Colonic mucosa (tissue), 4 donors: ENCODE data around the gene CPAMD8. TPM values are rescaled to one million over a fixed set of nuclear protein-coding genes. Genes with fewer than 3 reads are reported as not detected.

ENCODE experiments used
- DNase-seq: peaks from one replicate; pipeline ENCODE4 v3.0.0-alpha.2; 2020
- H3K27ac ChIP-seq: fragments of 200-600 bp; one replicate; pipeline ENCODE4 v1.8.0; 2021
- H3K27me3 ChIP-seq: fragments of 200-600 bp; one replicate; pipeline ENCODE4 v1.8.0; 2021
- H3K36me3 ChIP-seq: fragments of 200-600 bp; one replicate; pipeline ENCODE4 v1.8.0; 2021
- H3K4me1 ChIP-seq: fragments of 200-600 bp; one replicate; pipeline ENCODE4 v1.8.0; 2021; ENCODE audit warnings: mild to moderate bottlenecking
- H3K4me3 ChIP-seq: fragments of 200-600 bp; one replicate; pipeline ENCODE4 v1.8.0; 2021
- H3K9ac ChIP-seq, 2 donors: one replicate each; pipeline ENCODE4 v1.7.0; 2013; ENCODE audit warnings: control low read depth in 2 of 2, low read depth in 2 of 2, low read length in 2 of 2
- H3K9me3 ChIP-seq: fragments of 200-600 bp; one replicate; pipeline ENCODE4 v1.8.0; 2021
- CTCF ChIP-seq: fragments of 200-600 bp; IDR thresholded peaks from one replicate; pipeline ENCODE4 v1.8.0; 2022; ENCODE audit warnings: antibody characterized with exemption, mild to moderate bottlenecking
- intact Hi-C: fragments of 100-400 bp; cut with DNase I; formaldehyde crosslinking; loops from one replicate; pipeline ENCODE4 v1.14.1; 2022
- total RNA-seq, 2 donors: library from RNA; stranded (reverse); fragmentation: NEBNext Ultra II Directional in 1 of 2; extraction: Animal tissue kit (Norgen Biotek cat#: 25700) in 1 of 2; gene quantifications; one replicate each; pipeline ENCODE4 v1.2.1, GENCODE V29; 2021
- donor health status: healthy.
- donor health status: DM: no; HTN: no; CAD: no.
- donor health status: DM: no; HTN: no; CAD: no.

CPAMD8 gene
- total RNA-seq, 2 donors from 2014 or later: 1.8 to 3.5 TPM

DNA sequence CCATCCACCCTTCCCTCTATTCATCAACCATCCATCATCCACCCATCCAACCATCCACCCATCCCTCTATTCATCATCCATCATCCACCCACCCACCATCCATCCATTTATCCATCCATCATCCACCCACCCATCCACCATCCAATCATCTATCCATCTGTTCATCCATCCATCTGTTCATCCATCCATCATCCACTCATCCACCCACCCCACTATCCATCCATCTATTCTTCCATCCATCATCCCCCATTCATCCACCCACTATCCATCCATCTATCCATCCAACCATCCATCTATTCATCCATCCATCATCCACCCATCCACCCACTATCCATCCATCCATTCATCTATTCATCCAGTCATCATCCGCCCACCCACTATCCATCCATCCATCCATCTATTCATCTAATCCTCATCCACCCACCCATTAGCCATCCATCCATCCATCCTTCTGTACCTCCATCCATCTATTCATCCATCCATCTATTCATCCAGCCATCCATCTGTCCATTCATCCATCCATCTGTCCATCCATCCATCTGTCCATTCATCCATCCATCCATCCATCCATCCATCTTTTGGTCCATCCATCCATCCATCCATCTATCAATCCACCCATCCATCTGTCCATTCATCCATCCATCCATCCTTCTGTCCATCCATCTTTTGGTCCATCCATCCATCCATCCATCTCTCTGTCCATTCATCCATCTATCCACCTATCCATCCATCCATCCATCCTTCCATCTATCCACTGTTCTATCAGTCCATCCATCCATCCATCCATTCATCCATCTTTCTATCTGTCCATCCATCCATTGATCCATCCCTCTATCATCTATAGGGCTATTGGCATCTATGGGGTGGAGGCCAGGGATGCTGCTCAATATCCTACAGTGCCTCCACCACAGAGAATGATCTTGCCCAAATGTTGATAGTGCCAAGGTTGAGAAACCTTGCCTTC is 47.5 kb downstream of the CPAMD8 start:
- intact Hi-C loops: no loop called here
- Histone ChIP-seq H3K27me3 (no peaks in the 10 kb centered on the region), H3K9ac (no peak overlapping the region), H3K4me1 (no peaks in the 10 kb centered on the region), H3K4me3 (no peak overlapping the region), H3K36me3 (no peaks in the 10 kb centered on the region), H3K27ac (no peak overlapping the region), H3K9me3 (no peaks in the 10 kb centered on the region)
- TF ChIP-seq CTCF: no peak
- no peak for DNase-seq

DNA sequence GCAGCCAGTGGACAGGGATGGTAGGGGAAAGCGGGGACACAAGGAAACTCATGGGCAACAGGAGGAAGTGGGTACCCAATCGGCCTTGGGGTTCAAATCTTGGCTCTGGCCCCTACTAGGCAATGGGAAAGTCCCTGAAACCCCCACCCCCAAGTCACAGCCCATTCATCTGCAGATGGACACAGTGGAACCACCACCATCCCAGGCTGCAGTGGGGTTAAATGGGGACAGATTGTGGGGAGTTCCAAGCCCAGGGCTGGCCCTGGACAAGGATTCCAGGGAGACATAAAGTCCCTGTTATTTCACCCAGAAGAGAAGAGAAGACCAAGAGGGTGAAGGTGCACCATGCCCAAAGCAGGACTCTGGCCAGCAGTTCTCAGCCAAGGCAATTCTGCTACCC is 48.5 kb downstream of the CPAMD8 start:
- intact Hi-C loops: no loop called here
- no peaks in the 10 kb centered on the region for H3K36me3 ChIP-seq
- H3K9ac ChIP-seq: no peak overlapping the region
- no peak for TF ChIP-seq CTCF
- no peak for DNase-seq
- H3K4me3 ChIP-seq: no peak overlapping the region
- no peak overlapping the region for H3K27ac ChIP-seq
- H3K9me3 ChIP-seq: no peaks in the 10 kb centered on the region
- H3K27me3 ChIP-seq: no peaks in the 10 kb centered on the region
- no peaks in the 10 kb centered on the region for H3K4me1 ChIP-seq

DNA sequence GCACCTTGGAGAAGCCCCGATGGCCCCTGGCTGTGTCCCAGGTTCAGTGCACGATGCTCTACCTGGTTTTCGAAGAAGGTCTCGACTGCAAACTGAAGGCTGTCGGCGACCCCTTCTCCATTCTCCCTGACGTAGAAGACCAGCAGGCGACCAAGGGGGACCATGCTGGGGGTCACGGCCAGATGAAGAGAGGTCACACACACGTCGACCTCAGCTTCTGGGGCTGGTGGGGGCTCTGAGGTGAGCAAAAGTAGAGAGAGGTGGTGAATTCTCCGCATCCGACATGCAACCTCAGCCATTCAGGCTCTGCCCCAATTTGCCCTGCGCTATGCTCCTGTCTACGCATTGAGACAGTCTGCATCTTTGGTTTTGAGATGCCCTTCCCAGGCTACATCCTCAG is 49.3 kb downstream of the CPAMD8 start:
- Histone ChIP-seq H3K9me3 (no peaks in the 10 kb centered on the region), H3K27ac (no peak overlapping the region), H3K4me3 (no peak overlapping the region), H3K9ac (no peak overlapping the region), H3K36me3 (no peaks in the 10 kb centered on the region), H3K4me1 (no peaks in the 10 kb centered on the region), H3K27me3 (no peaks in the 10 kb centered on the region)
- intact Hi-C loops: no loop called here
- DNase-seq: no peak
- no peak for TF ChIP-seq CTCF

- no peaks in the 10 kb centered on the region for H3K4me1 ChIP-seq
- intact Hi-C loops: no loop called here
- H3K9ac ChIP-seq: no peak overlapping the region
- H3K36me3 ChIP-seq: no peaks in the 10 kb centered on the region
- DNase-seq: no peak
- no peaks in the 10 kb centered on the region for H3K27me3 ChIP-seq
- H3K9me3 ChIP-seq: no peaks in the 10 kb centered on the region
- H3K4me3 ChIP-seq: no peak overlapping the region
- no peak overlapping the region for H3K27ac ChIP-seq
- no peak for TF ChIP-seq CTCF
Measured at GRCh38 chr19:16976446-16976845, 50.2 kb downstream of the CPAMD8 start.

DNA sequence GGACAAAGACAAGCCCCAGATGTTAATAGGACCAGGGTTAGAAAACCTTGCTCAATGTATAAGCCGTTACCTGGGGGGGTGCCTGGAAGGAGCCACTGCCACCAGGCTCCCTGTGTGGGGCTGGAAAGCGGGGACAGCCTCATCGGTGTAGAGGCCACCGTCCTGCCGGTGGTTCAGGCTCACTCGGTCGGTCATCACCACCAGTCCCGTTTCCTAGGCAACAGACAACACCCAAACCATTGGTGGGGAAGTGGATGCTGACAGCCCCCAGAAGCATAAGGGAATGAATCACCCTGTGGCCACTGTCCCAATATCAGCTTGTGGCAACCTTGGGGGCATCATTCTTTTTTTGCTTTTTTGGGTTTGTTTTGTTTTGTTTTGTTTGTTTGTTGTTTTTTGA is 55.8 kb downstream of the CPAMD8 start:
- intact Hi-C loops: no loop called here
- Histone ChIP-seq H3K4me1 (no peaks in the 10 kb centered on the region), H3K27me3 (no peaks in the 10 kb centered on the region), H3K36me3 (no peaks in the 10 kb centered on the region), H3K4me3 (no peak overlapping the region), H3K27ac (no peak overlapping the region), H3K9ac (no peak overlapping the region), H3K9me3 (no peaks in the 10 kb centered on the region)
- TF ChIP-seq CTCF: no peak
- DNase-seq: no peak
